Measurements from ENCODE around the gene ABCF1. TPM values are rescaled to one million over a fixed set of nuclear protein-coding genes. Genes with fewer than 3 reads are reported as not detected.

ABCF1 gene
- total RNA-seq, 2 experiments from 2014 or later: 86.1 to 88.0 TPM

GRCh38 chr6:30556906-30557682, 14.1 kb upstream of the ABCF1 start, which contains the start of gene PRR3:
TSS of gene PRR3 (plus strand) at chr6:30557295. CDS start at chr6:30557345, 50 bp downstream.
- peak within 1 kb of the TSS; percentile 97 for H3K27ac Mint-ChIP-seq
- POLR2A ChIA-PET: interaction anchor here (0.6 to 4.2 kb wide), 28 partner anchors 9 to 640 kb away, joined by 3 to 106 read pairs (median 4); partner anchors contain the start of genes ABCF1, DHX16, MDC1 and MRPS18B
- Histone ChIP-seq H3K27me3 (ENCODE audit: control insufficient read depth in 1 of 2, insufficient read depth in 2 of 2, low read length in 2 of 2) (no peaks in the 10 kb centered on the region), H3K9me3 (ENCODE audit: control insufficient read depth in 1 of 2, insufficient read depth in 1 of 2, low read length in 2 of 2) (no peaks in the 10 kb centered on the region), H3K4me1 (ENCODE audit: insufficient read depth, low read length) (peaks cover 27% of the 10 kb centered on the region), H3K4me3 (ENCODE audit: low read length) (peak within 1 kb of the TSS; percentile 86), H3K36me3 (ENCODE audit: insufficient read depth, low read length) (peaks cover 35% of the 10 kb centered on the region), H3K27ac (ENCODE audit: low read depth in 1 of 2, low read length in 2 of 2) (peak within 1 kb of the TSS; percentile 94 to 97)
- H3K9me3 Mint-ChIP-seq: no peaks in the 10 kb centered on the region
- peaks cover 50% of the 10 kb centered on the region for H3K4me1 Mint-ChIP-seq (ENCODE audit: low read depth)
- peak within 1 kb of the TSS; percentile 98 for H3K4me3 Mint-ChIP-seq
- peaks cover 60% of the 10 kb centered on the region for H3K36me3 Mint-ChIP-seq (ENCODE audit: low read depth)
- intact Hi-C loops (cut with DNase I, micrococcal nuclease): loop anchor here (1.0 to 5.0 kb wide), 7 partner anchors 14 to 490 kb away; partner anchors contain the start of genes ABCF1 (in 2 of the 2), MDC1 (in 1 of the 2), PPP1R11 (in 1 of the 2) and RPP21 (in 1 of the 2)
- no peaks in the 10 kb centered on the region for H3K27me3 Mint-ChIP-seq
- DNase-seq: peak; percentile 69 to 96 (median 80)
- TF ChIP-seq, protein P1, sequence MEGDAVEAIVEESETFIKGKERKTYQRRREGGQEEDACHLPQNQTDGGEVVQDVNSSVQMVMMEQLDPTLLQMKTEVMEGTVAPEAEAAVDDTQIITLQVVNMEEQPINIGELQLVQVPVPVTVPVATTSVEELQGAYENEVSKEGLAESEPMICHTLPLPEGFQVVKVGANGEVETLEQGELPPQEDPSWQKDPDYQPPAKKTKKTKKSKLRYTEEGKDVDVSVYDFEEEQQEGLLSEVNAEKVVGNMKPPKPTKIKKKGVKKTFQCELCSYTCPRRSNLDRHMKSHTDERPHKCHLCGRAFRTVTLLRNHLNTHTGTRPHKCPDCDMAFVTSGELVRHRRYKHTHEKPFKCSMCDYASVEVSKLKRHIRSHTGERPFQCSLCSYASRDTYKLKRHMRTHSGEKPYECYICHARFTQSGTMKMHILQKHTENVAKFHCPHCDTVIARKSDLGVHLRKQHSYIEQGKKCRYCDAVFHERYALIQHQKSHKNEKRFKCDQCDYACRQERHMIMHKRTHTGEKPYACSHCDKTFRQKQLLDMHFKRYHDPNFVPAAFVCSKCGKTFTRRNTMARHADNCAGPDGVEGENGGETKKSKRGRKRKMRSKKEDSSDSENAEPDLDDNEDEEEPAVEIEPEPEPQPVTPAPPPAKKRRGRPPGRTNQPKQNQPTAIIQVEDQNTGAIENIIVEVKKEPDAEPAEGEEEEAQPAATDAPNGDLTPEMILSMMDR (IDR thresholded peaks at IDR 0.05): no peak
- peak; percentile 54 for ATAC-seq (ENCODE audit: poor library complexity)
- CTCF ChIA-PET: interaction anchor here (0.9 to 4.7 kb wide), 4 partner anchors 12 to 174 kb away, joined by 3 to 26 read pairs (median 11); no protein-coding TSS in a partner anchor

GRCh38 chr6:30557683-30557981, 13.6 kb upstream of the ABCF1 start:
- intact Hi-C loops (cut with DNase I, micrococcal nuclease): loop anchor here (1.0 to 5.0 kb wide), 5 partner anchors 14 to 490 kb away; partner anchors contain the start of genes ABCF1 (in 1 of the 2), MDC1 (in 1 of the 2), PPP1R11 (in 1 of the 2) and RPP21 (in 1 of the 2)
- Mint-ChIP-seq H3K9me3 (no peaks in the 10 kb centered on the region), H3K4me1 (ENCODE audit: low read depth) (peaks cover 54% of the 10 kb centered on the region), H3K36me3 (ENCODE audit: low read depth) (peaks cover 60% of the 10 kb centered on the region), H3K27ac (peak overlapping the region; percentile 97), H3K27me3 (no peaks in the 10 kb centered on the region), H3K4me3 (peak overlapping the region; percentile 98)
- Histone ChIP-seq H3K4me1 (ENCODE audit: insufficient read depth, low read length) (peaks cover 27% of the 10 kb centered on the region), H3K27ac (ENCODE audit: low read depth in 1 of 2, low read length in 2 of 2) (peak overlapping the region; percentile 94 to 97), H3K9me3 (ENCODE audit: control insufficient read depth in 1 of 2, insufficient read depth in 1 of 2, low read length in 2 of 2) (no peaks in the 10 kb centered on the region), H3K27me3 (ENCODE audit: control insufficient read depth in 1 of 2, insufficient read depth in 2 of 2, low read length in 2 of 2) (no peaks in the 10 kb centered on the region), H3K4me3 (ENCODE audit: low read length) (peak overlapping the region; percentile 86), H3K36me3 (ENCODE audit: insufficient read depth, low read length) (peaks cover 35% of the 10 kb centered on the region)
- ATAC-seq (ENCODE audit: poor library complexity): peak; percentile 9
- ChIA-PET CTCF (interaction anchor here (1.9 to 4.7 kb wide), 3 partner anchors 13 to 76 kb away, joined by 7 to 26 read pairs (median 15); no protein-coding TSS in a partner anchor), POLR2A (interaction anchor here (0.6 to 4.2 kb wide), 20 partner anchors 9 to 640 kb away, joined by 3 to 106 read pairs (median 4); partner anchors contain the start of genes ABCF1, DHX16, MDC1 and MRPS18B)
- peak in 10 of 14 experiments; percentile 30 to 79 (median 51) for DNase-seq
- TF ChIP-seq, protein P1 (IDR thresholded peaks at IDR 0.05): no peak

GRCh38 chr6:30560930-30561329, 10.3 kb upstream of the ABCF1 start:
- intact Hi-C loops (cut with DNase I, micrococcal nuclease): no loop called here
- Histone ChIP-seq H3K4me3 (ENCODE audit: low read length) (no peak overlapping the region), H3K27ac (ENCODE audit: low read depth in 1 of 2, low read length in 2 of 2) (no peak overlapping the region), H3K9me3 (ENCODE audit: control insufficient read depth in 1 of 2, insufficient read depth in 1 of 2, low read length in 2 of 2) (no peaks in the 10 kb centered on the region), H3K36me3 (ENCODE audit: insufficient read depth, low read length) (peaks cover 26% of the 10 kb centered on the region), H3K27me3 (ENCODE audit: control insufficient read depth in 1 of 2, insufficient read depth in 2 of 2, low read length in 2 of 2) (no peaks in the 10 kb centered on the region), H3K4me1 (ENCODE audit: insufficient read depth, low read length) (peaks cover 13% of the 10 kb centered on the region)
- no peak for ATAC-seq (ENCODE audit: poor library complexity)
- TF ChIP-seq, protein P1 (IDR thresholded peaks at IDR 0.05): no peak
- Mint-ChIP-seq H3K27ac (peak overlapping the region; percentile 43), H3K4me1 (ENCODE audit: low read depth) (peaks cover 43% of the 10 kb centered on the region), H3K9me3 (no peaks in the 10 kb centered on the region), H3K4me3 (no peak overlapping the region), H3K36me3 (ENCODE audit: low read depth) (peaks cover 48% of the 10 kb centered on the region), H3K27me3 (no peaks in the 10 kb centered on the region)
- CTCF ChIA-PET: no interaction called here
- DNase-seq: no peak
- POLR2A ChIA-PET: interaction anchor here (2.4 kb wide), 1 partner anchor 10 kb away, joined by 8 read pairs; the partner anchor contains the start of gene ABCF1
